ENCODE measurements around the gene DGKQ. TPM values are rescaled to one million over a fixed set of nuclear protein-coding genes. Genes with fewer than 3 reads are reported as not detected.
"Not testable (repeated sequence)": the region's sequence is repeated elsewhere in the genome, so short reads cannot be mapped to it uniquely, and the experiment has no call there.

DGKQ gene
- total RNA-seq, 1 experiment from 2014 or later, result 15.9 TPM

DNA sequence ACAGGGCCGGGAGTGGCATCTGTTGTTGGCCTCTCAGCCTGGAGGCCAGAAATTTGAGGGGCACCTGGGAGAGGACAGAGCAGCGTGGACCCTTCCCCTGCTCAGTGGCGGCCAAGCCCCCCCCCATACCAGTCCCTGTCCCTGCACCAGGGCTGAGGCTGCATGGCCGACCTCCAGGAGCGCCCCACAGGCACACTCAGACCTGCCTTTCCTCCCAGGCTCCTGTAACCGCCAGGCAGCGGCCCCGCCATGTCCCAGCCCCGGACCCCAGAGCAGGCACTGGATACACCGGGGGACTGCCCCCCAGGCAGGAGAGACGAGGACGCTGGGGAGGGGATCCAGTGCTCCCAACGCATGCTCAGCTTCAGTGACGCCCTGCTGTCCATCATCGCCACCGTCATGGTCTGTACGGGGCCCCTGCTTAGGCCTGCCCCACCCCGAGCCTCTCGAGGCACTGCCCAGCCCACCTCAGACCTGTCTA is 25.8 kb downstream of the DGKQ start:
- Mint-ChIP-seq H3K4me1 (ENCODE audit: insufficient read depth, unreplicated experiment) (no peaks in the 10 kb centered on the region), H3K9me3 (ENCODE audit: unreplicated experiment) (no peaks in the 10 kb centered on the region), H3K36me3 (ENCODE audit: insufficient read depth, unreplicated experiment) (no peaks in the 10 kb centered on the region), H3K4me3 (ENCODE audit: unreplicated experiment) (no peak overlapping the region), H3K27me3 (ENCODE audit: insufficient read depth, unreplicated experiment) (no peaks in the 10 kb centered on the region), H3K27ac (ENCODE audit: low read depth, unreplicated experiment) (no peak overlapping the region)
- DNase-seq (ENCODE audit: unreplicated experiment), result no peak
- CTCF ChIA-PET, result no interaction called here
- POLR2A ChIA-PET, result no interaction called here
- no TSS peak for BruUV-seq (replicated peaks)
- TF ChIP-seq, protein P1, sequence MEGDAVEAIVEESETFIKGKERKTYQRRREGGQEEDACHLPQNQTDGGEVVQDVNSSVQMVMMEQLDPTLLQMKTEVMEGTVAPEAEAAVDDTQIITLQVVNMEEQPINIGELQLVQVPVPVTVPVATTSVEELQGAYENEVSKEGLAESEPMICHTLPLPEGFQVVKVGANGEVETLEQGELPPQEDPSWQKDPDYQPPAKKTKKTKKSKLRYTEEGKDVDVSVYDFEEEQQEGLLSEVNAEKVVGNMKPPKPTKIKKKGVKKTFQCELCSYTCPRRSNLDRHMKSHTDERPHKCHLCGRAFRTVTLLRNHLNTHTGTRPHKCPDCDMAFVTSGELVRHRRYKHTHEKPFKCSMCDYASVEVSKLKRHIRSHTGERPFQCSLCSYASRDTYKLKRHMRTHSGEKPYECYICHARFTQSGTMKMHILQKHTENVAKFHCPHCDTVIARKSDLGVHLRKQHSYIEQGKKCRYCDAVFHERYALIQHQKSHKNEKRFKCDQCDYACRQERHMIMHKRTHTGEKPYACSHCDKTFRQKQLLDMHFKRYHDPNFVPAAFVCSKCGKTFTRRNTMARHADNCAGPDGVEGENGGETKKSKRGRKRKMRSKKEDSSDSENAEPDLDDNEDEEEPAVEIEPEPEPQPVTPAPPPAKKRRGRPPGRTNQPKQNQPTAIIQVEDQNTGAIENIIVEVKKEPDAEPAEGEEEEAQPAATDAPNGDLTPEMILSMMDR (IDR thresholded peaks at IDR 0.05; ENCODE audit: unreplicated experiment), result no peak
- intact Hi-C loops (cut with micrococcal nuclease), result no loop called here

DNA sequence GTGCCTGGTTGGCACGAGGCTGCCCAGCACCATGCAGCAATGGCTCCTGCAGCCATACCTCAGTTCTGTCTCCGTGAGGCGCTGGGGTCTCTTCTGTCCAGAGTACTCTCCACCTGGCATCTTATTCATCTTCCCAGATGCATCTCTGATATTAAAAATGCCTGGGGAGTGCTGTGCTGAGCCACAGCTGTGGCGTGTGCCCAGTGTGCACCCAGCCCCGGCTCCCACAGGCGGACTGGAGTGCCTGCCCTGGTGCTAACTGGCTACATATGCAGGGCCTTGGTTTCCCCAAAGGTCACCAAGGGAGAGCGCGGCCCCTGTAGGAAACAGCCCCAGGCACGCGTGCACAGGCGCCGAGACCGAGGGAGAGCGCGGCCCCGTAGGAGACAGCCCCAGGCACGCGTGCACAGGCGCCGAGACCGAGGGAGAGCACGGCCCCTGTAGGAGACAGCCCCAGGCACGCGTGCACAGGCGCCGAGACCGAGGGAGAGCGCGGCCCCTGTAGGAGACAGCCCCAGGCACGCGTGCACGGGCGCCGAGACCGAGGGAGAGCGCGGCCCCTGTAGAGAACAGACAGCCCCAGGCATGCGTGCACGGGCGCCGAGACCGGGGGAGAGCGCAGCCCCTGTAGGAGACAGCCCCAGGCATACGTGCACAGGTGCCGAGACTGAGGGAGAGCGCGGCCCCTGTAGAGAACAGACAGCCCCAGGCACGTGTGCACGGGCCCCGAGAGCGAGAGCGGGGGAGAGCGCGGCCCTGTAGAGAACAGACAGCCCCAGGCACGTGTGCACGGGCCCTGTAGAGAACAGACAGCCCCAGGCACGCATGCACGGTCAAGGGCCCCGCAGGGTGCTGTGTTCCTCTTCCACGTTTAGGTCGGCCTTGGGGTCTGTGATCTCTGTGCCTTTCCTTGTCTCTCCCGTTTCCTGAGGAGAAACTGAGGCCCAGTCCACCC is 26.6 kb downstream of the DGKQ start:
- intact Hi-C loops (cut with micrococcal nuclease), result no loop called here
- H3K4me3 Mint-ChIP-seq (ENCODE audit: unreplicated experiment), result no peak overlapping the region
- POLR2A ChIA-PET, result no interaction called here
- H3K27me3 Mint-ChIP-seq (ENCODE audit: insufficient read depth, unreplicated experiment), result no peaks in the 10 kb centered on the region
- H3K4me1 Mint-ChIP-seq (ENCODE audit: insufficient read depth, unreplicated experiment), result no peaks in the 10 kb centered on the region
- CTCF ChIA-PET, result no interaction called here
- DNase-seq (ENCODE audit: unreplicated experiment), result no peak
- H3K9me3 Mint-ChIP-seq (ENCODE audit: unreplicated experiment), result no peaks in the 10 kb centered on the region
- BruUV-seq (replicated peaks), result no TSS peak
- H3K27ac Mint-ChIP-seq (ENCODE audit: low read depth, unreplicated experiment), result no peak overlapping the region
- no peaks in the 10 kb centered on the region for H3K36me3 Mint-ChIP-seq (ENCODE audit: insufficient read depth, unreplicated experiment)
- TF ChIP-seq, protein P1 (IDR thresholded peaks at IDR 0.05; ENCODE audit: unreplicated experiment), result no peak

DNA sequence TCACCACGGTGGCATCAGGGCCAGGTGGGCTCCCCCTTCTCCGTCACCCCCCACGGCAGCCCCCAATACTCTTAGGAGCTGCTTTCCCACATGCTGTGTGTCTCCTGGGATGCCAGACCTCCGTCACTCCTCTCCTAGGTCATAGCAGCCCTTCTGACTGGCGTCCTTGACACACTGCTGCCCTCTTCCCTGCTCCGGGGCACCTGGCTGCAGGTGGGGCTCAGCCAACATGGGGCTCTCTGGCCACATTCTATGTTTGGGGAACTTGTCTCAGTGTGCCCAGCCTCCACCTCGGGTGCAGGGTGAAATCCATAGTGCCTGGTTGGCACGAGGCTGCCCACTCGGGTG is 27.3 kb downstream of the DGKQ start:
- no peak overlapping the region for H3K27ac Mint-ChIP-seq (ENCODE audit: low read depth, unreplicated experiment)
- TF ChIP-seq, protein P1 (IDR thresholded peaks at IDR 0.05; ENCODE audit: unreplicated experiment), result no peak
- H3K36me3 Mint-ChIP-seq (ENCODE audit: insufficient read depth, unreplicated experiment), result no peaks in the 10 kb centered on the region
- no peaks in the 10 kb centered on the region for H3K9me3 Mint-ChIP-seq (ENCODE audit: unreplicated experiment)
- H3K27me3 Mint-ChIP-seq (ENCODE audit: insufficient read depth, unreplicated experiment), result no peaks in the 10 kb centered on the region
- H3K4me3 Mint-ChIP-seq (ENCODE audit: unreplicated experiment), result no peak overlapping the region
- DNase-seq (ENCODE audit: unreplicated experiment), result no peak
- ChIA-PET POLR2A (no interaction called here), CTCF (no interaction called here)
- intact Hi-C loops (cut with micrococcal nuclease), result no loop called here
- H3K4me1 Mint-ChIP-seq (ENCODE audit: insufficient read depth, unreplicated experiment), result no peaks in the 10 kb centered on the region
- BruUV-seq (replicated peaks), result no TSS peak

DNA sequence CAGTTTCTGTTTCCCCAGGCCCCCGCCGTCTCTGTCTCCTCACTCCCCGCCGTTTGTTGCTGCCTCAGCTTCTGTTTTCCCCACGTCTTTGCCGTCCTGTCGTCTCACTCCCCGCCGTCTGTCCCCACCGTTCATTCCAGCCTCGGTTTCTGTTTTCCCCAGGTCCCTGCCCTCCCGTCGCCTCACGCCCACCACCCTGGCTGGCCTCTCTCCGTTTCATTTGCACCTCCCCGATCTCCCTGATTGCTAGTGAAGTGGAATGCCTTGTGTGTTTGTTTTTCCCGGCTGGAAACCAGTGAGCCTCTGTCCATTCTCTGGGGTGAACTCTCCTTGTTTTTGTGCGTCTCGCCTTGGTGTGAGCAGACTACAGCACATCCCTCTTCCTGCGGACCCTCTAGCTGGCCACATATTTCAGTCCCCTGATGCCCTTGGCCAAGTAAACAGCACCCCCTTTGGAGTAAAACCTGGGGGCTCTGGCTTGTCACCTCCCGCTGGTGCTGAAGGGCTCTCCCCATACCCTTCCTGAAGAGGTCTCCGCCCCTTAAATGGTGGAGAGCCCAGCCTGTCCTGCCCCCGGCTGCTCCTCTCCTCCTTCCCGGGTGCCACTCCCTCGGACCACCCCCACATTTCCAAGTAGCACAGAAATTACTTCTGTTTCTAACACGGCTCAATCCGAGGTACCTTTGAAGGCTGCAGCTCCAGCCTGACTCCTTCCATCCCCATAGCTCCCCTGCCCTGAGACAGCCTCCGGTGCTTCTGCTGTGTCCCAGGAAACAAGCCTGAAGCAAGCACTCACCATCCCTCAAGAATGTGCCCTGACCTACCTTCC is 27.9 kb downstream of the DGKQ start:
- intact Hi-C loops (cut with micrococcal nuclease), result no loop called here
- Mint-ChIP-seq H3K9me3 (ENCODE audit: unreplicated experiment) (no peaks in the 10 kb centered on the region), H3K36me3 (ENCODE audit: insufficient read depth, unreplicated experiment) (no peaks in the 10 kb centered on the region), H3K4me1 (ENCODE audit: insufficient read depth, unreplicated experiment) (no peaks in the 10 kb centered on the region), H3K27me3 (ENCODE audit: insufficient read depth, unreplicated experiment) (no peaks in the 10 kb centered on the region), H3K4me3 (ENCODE audit: unreplicated experiment) (no peak overlapping the region), H3K27ac (ENCODE audit: low read depth, unreplicated experiment) (no peak overlapping the region)
- ChIA-PET POLR2A (no interaction called here), CTCF (interaction anchor here (0.6 kb wide), 1 partner anchor 180 kb away, joined by 4 read pairs; no protein-coding TSS in a partner anchor)
- BruUV-seq (replicated peaks), result no TSS peak
- no peak for DNase-seq (ENCODE audit: unreplicated experiment)
- TF ChIP-seq, protein P1 (IDR thresholded peaks at IDR 0.05; ENCODE audit: unreplicated experiment), result no peak

DNA sequence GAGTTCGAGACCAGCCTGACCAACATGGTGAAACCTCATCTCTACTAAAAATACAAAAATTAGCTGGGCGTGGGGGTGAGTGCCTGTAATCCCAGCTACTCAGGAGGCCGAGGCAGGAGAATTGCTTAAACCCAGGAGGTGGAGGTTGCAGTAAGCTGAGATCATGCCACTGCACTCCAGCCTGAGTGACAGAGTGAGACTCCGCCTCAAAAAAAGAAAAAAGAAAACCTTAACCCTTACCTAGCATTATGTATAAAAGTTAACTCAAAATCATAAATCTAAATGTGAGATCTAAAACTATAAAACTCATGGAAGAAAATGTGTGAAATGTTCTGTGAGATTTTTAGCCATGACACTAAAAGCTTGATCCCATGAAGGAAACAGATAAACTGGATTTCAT is 33.9 kb downstream of the DGKQ start:
- peaks cover 11% of the 10 kb centered on the region for H3K4me1 Mint-ChIP-seq (ENCODE audit: insufficient read depth, unreplicated experiment)
- H3K9me3 Mint-ChIP-seq (ENCODE audit: unreplicated experiment); H3K36me3 Mint-ChIP-seq (ENCODE audit: insufficient read depth, unreplicated experiment); intact Hi-C loops (cut with micrococcal nuclease); H3K27ac Mint-ChIP-seq (ENCODE audit: low read depth, unreplicated experiment); DNase-seq (ENCODE audit: unreplicated experiment); H3K4me3 Mint-ChIP-seq (ENCODE audit: unreplicated experiment); CTCF ChIA-PET; H3K27me3 Mint-ChIP-seq (ENCODE audit: insufficient read depth, unreplicated experiment); BruUV-seq (replicated peaks): not testable (repeated sequence)
- POLR2A ChIA-PET, result interaction anchor here (1.2 kb wide), 1 partner anchor 9 kb away, joined by 3 read pairs; no protein-coding TSS in a partner anchor
